HEK293T (cell line): ENCODE results near the gene SUGCT.

Experiments used
- ARNT ChIP-seq: fragments of 450-650 bp; IDR thresholded peaks from 2 replicates; pipeline ENCODE4 v1.6.1; 2017; ENCODE audit warnings: mild to moderate bottlenecking
- BHLHE40 ChIP-seq: fragments of 450-650 bp; IDR thresholded peaks from 2 replicates; pipeline ENCODE4 v1.6.1; 2016; ENCODE audit warnings: mild to moderate bottlenecking, moderate library complexity, borderline replicate concordance
- CTBP1 ChIP-seq: fragments of 450-650 bp; IDR thresholded peaks from 2 replicates; pipeline ENCODE4 v1.6.1; 2016; ENCODE audit warnings: borderline replicate concordance
- ELF4 ChIP-seq: fragments of 450-650 bp; IDR thresholded peaks from 2 replicates; pipeline ENCODE4 v1.6.1; 2017; ENCODE audit warnings: antibody characterized with exemption
- FOXA1 ChIP-seq: fragments of 450-650 bp; IDR thresholded peaks from 2 replicates; pipeline ENCODE4 v1.6.1; 2016; ENCODE audit warnings: mild to moderate bottlenecking
- FOXK2 ChIP-seq: fragments of 450-650 bp; IDR thresholded peaks from 2 replicates; pipeline ENCODE4 v1.6.1; 2016; ENCODE audit warnings: mild to moderate bottlenecking
- FOXM1 ChIP-seq: fragments of 450-650 bp; IDR thresholded peaks from 2 replicates; pipeline ENCODE4 v1.6.1; 2017; ENCODE audit warnings: mild to moderate bottlenecking, borderline replicate concordance
- SP1 ChIP-seq: fragments of 450-650 bp; IDR thresholded peaks from 2 replicates; pipeline ENCODE4 v1.6.1; 2017
- ZNF384 ChIP-seq: fragments of 450-650 bp; IDR thresholded peaks from 2 replicates; pipeline ENCODE4 v1.6.1; 2016
- TF ChIP-seq, protein P1 (sequence below): fragments of 450-650 bp; IDR thresholded peaks from 2 replicates; pipeline ENCODE4 v1.6.1; 2016

DNA sequence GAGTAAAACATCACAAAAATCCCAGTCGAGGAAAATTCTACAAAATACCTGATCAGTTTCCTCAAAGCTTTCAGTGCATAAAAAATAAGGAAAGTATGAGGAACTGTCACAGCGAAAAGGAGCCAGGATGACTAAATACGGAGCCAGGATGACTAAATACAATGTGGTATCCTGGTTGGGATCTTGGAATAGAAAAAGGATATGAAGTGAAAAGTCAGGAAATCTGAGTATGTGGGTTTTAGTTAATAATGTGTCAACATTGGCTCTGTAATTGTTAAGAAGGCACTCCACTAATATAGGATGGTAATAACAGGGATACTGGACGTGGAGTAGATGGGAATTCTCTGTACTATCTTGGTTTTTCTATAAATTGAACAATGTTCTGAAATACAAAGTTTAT, 175.5 kb downstream of the SUGCT start:
- TF ChIP-seq CTBP1 (no peak), FOXM1 (no peak), FOXK2 (no peak), SP1 (no peak), FOXA1 (no peak), ARNT (no peak), BHLHE40 (no peak), ZNF384 (no peak), ELF4 (no peak)
- TF ChIP-seq, protein P1, sequence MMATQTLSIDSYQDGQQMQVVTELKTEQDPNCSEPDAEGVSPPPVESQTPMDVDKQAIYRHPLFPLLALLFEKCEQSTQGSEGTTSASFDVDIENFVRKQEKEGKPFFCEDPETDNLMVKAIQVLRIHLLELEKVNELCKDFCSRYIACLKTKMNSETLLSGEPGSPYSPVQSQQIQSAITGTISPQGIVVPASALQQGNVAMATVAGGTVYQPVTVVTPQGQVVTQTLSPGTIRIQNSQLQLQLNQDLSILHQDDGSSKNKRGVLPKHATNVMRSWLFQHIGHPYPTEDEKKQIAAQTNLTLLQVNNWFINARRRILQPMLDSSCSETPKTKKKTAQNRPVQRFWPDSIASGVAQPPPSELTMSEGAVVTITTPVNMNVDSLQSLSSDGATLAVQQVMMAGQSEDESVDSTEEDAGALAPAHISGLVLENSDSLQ = no peak
